Right ventricle myocardium superior (tissue), 1 donor: ENCODE data around the gene KCNS1. TPM values are rescaled to one million over a fixed set of nuclear protein-coding genes. Genes with fewer than 3 reads are reported as not detected.
A peak's percentile ranks its signal among the peaks of the same experiment; 100 is the strongest.
"Not testable (repeated sequence)": the region's sequence is repeated elsewhere in the genome, so short reads cannot be mapped to it uniquely, and the experiment has no call there.

ENCODE experiments used
- ATAC-seq: fragments of 200-7000 bp; cut with Tn5 transposase; one replicate; pipeline ENCODE4 v1.9.1; 2020; ENCODE audit warnings: mild to moderate bottlenecking; ENCODE audit not compliant: poor library complexity
- DNase-seq: peaks from one replicate; pipeline ENCODE4 v3.0.0-alpha.2; 2020
- intact Hi-C: fragments of 100-400 bp; cut with DNase I; formaldehyde crosslinking; loops from one replicate; pipeline ENCODE4 v1.11.2; 2022
- long read RNA-seq: library from polyadenylated mRNA; unstranded; transcript quantifications from one replicate; pipeline ENCODE4 v2.0.0, GENCODE V29; 2021
- total RNA-seq: library from RNA; stranded (reverse); fragmentation: NEBNext Ultra II Directional; extraction: Animal tissue kit (Norgen Biotek cat#: 25700); gene quantifications from one replicate; pipeline ENCODE4 v1.2.1, GENCODE V29; 2021
- donor health status: DM: no; HTN: yes; CAD: no; lungs with severe emphysema.

The KCNS1 gene
- total RNA-seq, result not detected
- long read RNA-seq, result 0 reads

- intact Hi-C loops, result no loop called here
- ATAC-seq (no peak), DNase-seq (no peak)
These were observed at the start of gene KCNS1 for GRCh38 chr20:45100563-45101245. Gene KCNS1, minus strand, starts transcription at chr20:45101127. Its CDS starts 1,891 bp downstream, at chr20:45099236.

- intact Hi-C loops, result no loop called here
- DNase-seq (no peak), ATAC-seq (no peak)
These were observed 48.1 kb upstream of the KCNS1 start for GRCh38 chr20:45149062-45149461.

- no peak for DNase-seq
- intact Hi-C loops, result no loop called here
- no peak for ATAC-seq
These were observed 39.9 kb upstream of the KCNS1 start for GRCh38 chr20:45140836-45141235.

- intact Hi-C loops, ATAC-seq, DNase-seq: not testable (repeated sequence)
These were observed 38.9 kb upstream of the KCNS1 start for GRCh38 chr20:45139733-45140375.

GRCh38 chr20:45138561-45139300, 37.8 kb upstream of the KCNS1 start:
- intact Hi-C loops, result no loop called here
- ATAC-seq (no peak), DNase-seq (peak; percentile 72)

GRCh38 chr20:45136911-45137310, 36.0 kb upstream of the KCNS1 start:
- ATAC-seq (no peak), DNase-seq (no peak)
- intact Hi-C loops, result no loop called here

GRCh38 chr20:45128099-45128498, 27.2 kb upstream of the KCNS1 start:
- no peak for ATAC-seq
- intact Hi-C loops, result no loop called here
- DNase-seq, result no peak

GRCh38 chr20:45124365-45124764, 23.4 kb upstream of the KCNS1 start, which contains the start of gene WFDC12:
Gene WFDC12, minus strand, starts transcription at chr20:45124465. Its CDS starts 18 bp downstream, at chr20:45124447.
- ATAC-seq (no peak), DNase-seq (no peak)
- intact Hi-C loops, result no loop called here

GRCh38 chr20:45121388-45121787, 20.5 kb upstream of the KCNS1 start:
- ATAC-seq (no peak), DNase-seq (no peak)
- intact Hi-C loops, result no loop called here

- intact Hi-C loops, result no loop called here
- DNase-seq, result no peak
- ATAC-seq, result no peak
These were observed 18.8 kb upstream of the KCNS1 start for GRCh38 chr20:45119556-45120266.

GRCh38 chr20:45118028-45118427, 17.1 kb upstream of the KCNS1 start:
- no peak for ATAC-seq
- no peak for DNase-seq
- intact Hi-C loops, result no loop called here

- intact Hi-C loops, result no loop called here
- ATAC-seq (no peak), DNase-seq (no peak)
These were observed 16.7 kb upstream of the KCNS1 start for GRCh38 chr20:45117581-45117980.

- DNase-seq (no peak), ATAC-seq (no peak)
- intact Hi-C loops, result no loop called here
These were observed 14.9 kb upstream of the KCNS1 start for GRCh38 chr20:45115829-45116228.

GRCh38 chr20:45115386-45115774, 14.5 kb upstream of the KCNS1 start:
- intact Hi-C loops, result no loop called here

GRCh38 chr20:45114465-45115385, 13.8 kb upstream of the KCNS1 start, which contains the start of gene WFDC5:
Gene WFDC5, minus strand, starts transcription at chr20:45115174. Its CDS starts 91 bp downstream, at chr20:45115083.
- no peak for DNase-seq
- ATAC-seq, result no peak
- intact Hi-C loops, result no loop called here

More at GRCh38 chr20:45115386-45115774, 14.5 kb upstream of the KCNS1 start:
- DNase-seq (no peak), ATAC-seq (no peak)

GRCh38 chr20:45113865-45114264, 12.9 kb upstream of the KCNS1 start:
- intact Hi-C loops, result no loop called here
- no peak for ATAC-seq
- no peak for DNase-seq

GRCh38 chr20:45112754-45113153, 11.8 kb upstream of the KCNS1 start:
- no peak for ATAC-seq
- DNase-seq, result no peak
- intact Hi-C loops, result no loop called here
